ENCODE data around the gene SESTD1. TPM values are rescaled to one million over a fixed set of nuclear protein-coding genes. Genes with fewer than 3 reads are reported as not detected.

SESTD1 gene
- total and polyA plus RNA-seq, 2 of the 8 experiments (the other 6 are each of a cell fraction or from before 2014, with no cell fraction given), result 5.2 to 49.6 TPM

DNA sequence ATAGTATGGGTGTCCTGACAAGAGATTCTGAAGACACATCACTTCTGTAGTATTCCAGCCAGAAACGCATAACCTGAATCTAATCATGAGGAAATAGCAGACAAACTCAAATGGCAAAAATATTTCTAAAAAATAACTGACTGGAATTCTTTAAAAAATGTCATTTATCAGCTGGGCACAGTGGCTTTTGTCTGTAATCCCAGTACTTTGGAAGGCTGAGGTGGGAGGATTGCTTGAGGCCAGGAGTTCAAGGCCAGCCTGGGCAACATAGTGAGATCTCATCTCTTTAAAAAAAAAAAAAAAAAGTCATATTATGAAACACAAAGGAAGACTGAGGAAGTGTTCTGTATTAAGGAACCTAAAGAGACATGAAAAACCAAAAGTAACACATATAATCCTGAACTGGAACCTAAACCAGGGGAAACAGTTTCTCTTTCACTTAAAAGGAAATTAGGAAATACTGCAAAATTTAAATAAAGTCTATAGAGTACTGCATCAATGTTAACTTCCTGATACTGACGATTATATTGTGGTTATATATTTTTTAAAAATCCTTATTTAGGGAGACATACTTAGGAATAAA is 29.9 kb downstream of the SESTD1 start:
- H3K36me3 ChIP-seq (ENCODE audit: control insufficient read depth in 2 of 4, insufficient read depth in 4 of 4, low read length in 3 of 4), result no peaks in the 10 kb centered on the region
- ChIA-PET POLR2A (ENCODE audit: partially characterized antibody) (no interaction called here), CTCF (ENCODE audit: partially characterized antibody) (no interaction called here)
- WGBS, 2 experiments (ENCODE audit: extremely low coverage in 1 of 2, insufficient coverage in 1 of 2, insufficient read length in 1 of 2, insufficient replicate concordance in 2 of 2, low coverage in 1 of 2, low lambda C conversion rate in 2 of 2, missing lambda C conversion rate in 1 of 2), result 96% methylated on average over 2 of the region's 2 CpGs; no CpG with 5 or more reads in 1 of the 2 experiments
- no peak overlapping the region for H3K14ac ChIP-seq (ENCODE audit: insufficient read length)
- no peak overlapping the region for H3K4me3 ChIP-seq (ENCODE audit: extremely low read depth in 1 of 4, insufficient read depth in 2 of 4, low read depth in 3 of 4, low read length in 4 of 4)
- no peak overlapping the region for H2BK20ac ChIP-seq (ENCODE audit: low read length)
- no peak overlapping the region for H2AK5ac ChIP-seq (ENCODE audit: low read depth, low read length)
- no peak overlapping the region for H2BK15ac ChIP-seq (ENCODE audit: low read length)
- no peaks in the 10 kb centered on the region for H3K9me3 ChIP-seq (ENCODE audit: insufficient read depth in 2 of 2, low read depth in 1 of 2, low read length in 1 of 2)
- H2BK5ac ChIP-seq (ENCODE audit: low read depth, low read length), result no peak overlapping the region
- H4K91ac ChIP-seq (replicated peaks; ENCODE audit: insufficient read length, low read length), result no peak overlapping the region
- H3K27me3 ChIP-seq (replicated peaks in 1 of 4; ENCODE audit: control insufficient read depth in 3 of 4, extremely low read depth in 1 of 4, insufficient read depth in 3 of 4, low read length in 3 of 4), result no peaks in the 10 kb centered on the region
- no peak for FAIRE-seq
- H3K27ac ChIP-seq (ENCODE audit: low read depth, low read length), result no peak overlapping the region
- no peak overlapping the region for H2BK120ac ChIP-seq (replicated peaks; ENCODE audit: low read depth, low read length)
- no peak overlapping the region for H2AFZ ChIP-seq (ENCODE audit: low read length)
- H4K8ac ChIP-seq (ENCODE audit: extremely low read depth, insufficient read depth, low read length), result no peak overlapping the region
- no peaks in the 10 kb centered on the region for H4K20me1 ChIP-seq (replicated peaks in 1 of 2; ENCODE audit: control insufficient read depth in 1 of 2, insufficient read depth in 2 of 2, low read length in 2 of 2)
- no peak overlapping the region for H3K23ac ChIP-seq (ENCODE audit: insufficient read length)
- H3K9ac ChIP-seq (replicated peaks in 1 of 4; ENCODE audit: extremely low read depth in 1 of 4, low read depth in 3 of 4, low read length in 3 of 4), result no peak overlapping the region
- no peak overlapping the region for H2BK12ac ChIP-seq (ENCODE audit: low read depth, low read length)
- peaks cover 0 to 5% (median 2%) of the 10 kb centered on the region in 4 experiments; a peak in 2 of 7 replicates for H3K4me1 ChIP-seq (replicated peaks in 1 of 4; ENCODE audit: control insufficient read depth in 3 of 4, insufficient read depth in 4 of 4, low read length in 3 of 4)
- no peak overlapping the region for H3K4ac ChIP-seq (replicated peaks; ENCODE audit: insufficient read length, low read depth, low read length)
- no peak overlapping the region for H3K18ac ChIP-seq (ENCODE audit: extremely low read depth, low read length)
- peaks cover 0 to 41% of the 10 kb centered on the region in 2 experiments; a peak in 3 of 4 replicates for H3K79me2 ChIP-seq (ENCODE audit: control insufficient read depth in 1 of 2, insufficient read depth in 2 of 2, low read length in 2 of 2)
- H3K4me2 ChIP-seq (ENCODE audit: insufficient read depth in 1 of 2, low read depth in 2 of 2, low read length in 2 of 2), result no peak overlapping the region
- no peak for DNase-seq (ENCODE audit: low read depth in 1 of 2, low spot score in 2 of 2)
- H3K79me1 ChIP-seq (ENCODE audit: low read depth, low read length), result no peaks in the 10 kb centered on the region
- no peak overlapping the region for H4K5ac ChIP-seq (ENCODE audit: insufficient read length, low read depth, low read length)
- no peak overlapping the region for H3K56ac ChIP-seq (replicated peaks; ENCODE audit: insufficient read length, low read depth, low read length)
- no peaks in the 10 kb centered on the region for H3K23me2 ChIP-seq (ENCODE audit: low read depth, low read length)
- TF ChIP-seq CHD2 (IDR thresholded peaks at IDR 0.05; ENCODE audit: low read length), result no peak
- TF ChIP-seq SRF (IDR thresholded peaks at IDR 0.05; ENCODE audit: low read depth, low read length), result no peak
- TF ChIP-seq CHD1 (IDR thresholded peaks at IDR 0.05; ENCODE audit: low read depth, low read length), result no peak
- no peak for TF ChIP-seq KDM4A (IDR thresholded peaks at IDR 0.05; ENCODE audit: low read depth, low read length, severe bottlenecking)
- TF ChIP-seq RNF2 (IDR thresholded peaks at IDR 0.05; ENCODE audit: borderline replicate concordance, low read depth, low read length, missing control alignments, poor library complexity, severe bottlenecking), result no peak
- TF ChIP-seq YY1 (IDR thresholded peaks at IDR 0.05; ENCODE audit: low read depth, low read length), result no peak
- TF ChIP-seq BRCA1 (IDR thresholded peaks at IDR 0.05; ENCODE audit: low read depth, low read length), result no peak
- TF ChIP-seq CTBP2 (IDR thresholded peaks at IDR 0.05; ENCODE audit: borderline replicate concordance, insufficient read depth, insufficient read length, low read length), result no peak
